ENCODE measurements around the gene SLC46A1. TPM values are rescaled to one million over a fixed set of nuclear protein-coding genes. Genes with fewer than 3 reads are reported as not detected.
A peak's percentile ranks its signal among the peaks of the same experiment; 100 is the strongest.

Gene SLC46A1
- total RNA-seq, 3 donors from 2014 or later, result 4.8 to 5.3 (median 4.9) TPM

DNA sequence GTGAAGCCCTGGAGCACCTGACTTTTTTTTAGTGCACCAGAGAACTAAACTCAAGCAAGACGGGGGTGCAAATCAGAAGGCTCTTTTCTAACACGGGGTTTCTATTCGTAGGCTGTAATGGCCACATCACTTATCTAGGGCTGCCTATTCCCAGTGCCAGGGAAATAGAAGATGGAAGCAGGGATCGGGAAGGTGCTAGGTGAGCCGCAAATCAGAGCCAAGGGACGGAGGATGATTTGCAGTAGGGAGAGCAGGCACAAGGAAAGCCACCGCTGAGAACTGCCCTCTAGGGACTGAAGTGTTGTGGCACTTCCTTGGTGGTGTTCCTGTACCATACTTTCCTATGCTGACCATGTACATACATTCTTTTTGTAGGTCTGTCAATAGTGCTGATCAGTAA, 7.8 kb upstream of the SLC46A1 start:
- no peak for ATAC-seq
- DNase-seq, result no peak
- no peak overlapping the region for H3K4me3 Mint-ChIP-seq
- H3K9me3 Mint-ChIP-seq, result no peaks in the 10 kb centered on the region
- no peaks in the 10 kb centered on the region for H3K36me3 Mint-ChIP-seq (ENCODE audit: insufficient read depth)
- H3K4me1 Mint-ChIP-seq (ENCODE audit: low read depth), result peaks cover 2% of the 10 kb centered on the region
- peaks cover 12% of the 10 kb centered on the region for H3K27me3 Mint-ChIP-seq (ENCODE audit: low read depth)

DNA sequence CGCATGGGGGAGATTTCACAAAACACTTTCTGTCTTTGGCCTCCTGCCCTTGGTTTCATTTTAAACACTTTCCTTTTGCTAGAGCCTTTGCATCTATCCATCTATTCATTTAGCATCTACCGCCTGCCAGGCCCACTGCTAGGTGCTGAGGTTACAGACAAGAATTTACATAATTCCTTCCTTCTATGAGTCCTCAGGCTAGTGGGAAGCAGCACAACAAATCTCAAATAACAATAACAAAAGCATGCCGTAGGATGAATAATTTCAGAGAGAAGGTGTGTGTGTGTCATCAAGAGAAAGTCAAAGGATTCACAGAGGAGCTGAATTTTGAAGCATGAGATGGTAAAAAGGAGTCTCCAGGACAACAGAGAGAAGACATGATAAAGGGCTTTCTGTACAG, 6.1 kb upstream of the SLC46A1 start:
- Mint-ChIP-seq H3K4me3 (no peak overlapping the region), H3K4me1 (ENCODE audit: low read depth) (peaks cover 2% of the 10 kb centered on the region), H3K36me3 (ENCODE audit: insufficient read depth) (no peaks in the 10 kb centered on the region), H3K9me3 (no peaks in the 10 kb centered on the region), H3K27me3 (ENCODE audit: low read depth) (peaks cover 21% of the 10 kb centered on the region)
- no peak for DNase-seq
- no peak for ATAC-seq

GRCh38 chr17:28407974-28408306, 1.9 kb upstream of the SLC46A1 start:
- H3K4me3 Mint-ChIP-seq, result no peak overlapping the region
- ATAC-seq (no peak), DNase-seq (no peak)
- H3K36me3 Mint-ChIP-seq (ENCODE audit: insufficient read depth), result no peaks in the 10 kb centered on the region
- peaks cover 16% of the 10 kb centered on the region for H3K27me3 Mint-ChIP-seq (ENCODE audit: low read depth)
- no peaks in the 10 kb centered on the region for H3K9me3 Mint-ChIP-seq
- peaks cover 4% of the 10 kb centered on the region for H3K4me1 Mint-ChIP-seq (ENCODE audit: low read depth)

DNA sequence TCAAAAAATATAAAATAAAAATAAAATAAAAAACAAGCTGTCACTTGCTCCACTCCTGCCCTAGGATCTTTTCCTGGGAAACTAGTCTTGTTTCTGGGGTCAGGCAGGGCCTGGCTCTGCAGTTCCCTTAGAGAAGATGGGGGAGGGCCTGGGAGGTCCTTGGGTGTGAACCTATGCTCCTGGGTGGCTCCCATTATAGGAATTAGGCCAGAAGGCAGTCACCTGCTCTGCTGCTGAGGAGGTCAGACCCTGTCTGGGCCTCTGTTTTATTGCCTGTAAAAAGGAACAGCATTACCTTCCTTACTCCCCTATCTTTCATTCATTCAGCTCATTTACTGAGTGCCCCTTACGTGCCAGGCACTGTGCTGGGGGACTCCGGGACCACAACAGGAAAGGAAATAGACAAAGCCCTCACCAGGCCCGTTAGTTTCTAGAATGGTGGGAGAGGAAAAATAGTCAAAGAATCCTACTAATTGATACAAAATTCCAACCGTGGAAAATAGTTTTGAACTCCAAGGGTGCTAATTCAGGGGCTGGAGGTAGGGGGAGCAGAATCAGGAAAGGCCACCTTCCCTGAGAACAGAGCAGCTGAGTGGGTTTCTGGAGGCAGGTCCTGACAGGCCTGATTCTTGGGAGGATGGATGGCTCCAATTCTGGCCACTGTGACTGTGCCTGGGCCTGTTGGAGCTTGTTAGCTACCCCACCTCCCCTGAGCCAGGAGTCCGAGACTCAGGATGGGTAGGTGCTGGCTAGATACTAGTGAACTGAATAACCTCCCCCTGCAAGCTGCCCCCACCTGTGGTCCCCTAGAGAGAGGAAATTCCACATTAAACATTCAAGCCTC, 1.3 kb upstream of the SLC46A1 start:
- Mint-ChIP-seq H3K36me3 (ENCODE audit: insufficient read depth) (no peaks in the 10 kb centered on the region), H3K4me3 (peak overlapping the region; percentile 35), H3K9me3 (no peaks in the 10 kb centered on the region), H3K27me3 (ENCODE audit: low read depth) (peaks cover 15% of the 10 kb centered on the region), H3K4me1 (ENCODE audit: low read depth) (peaks cover 4% of the 10 kb centered on the region)
- DNase-seq (no peak), ATAC-seq (no peak)

GRCh38 chr17:28406473-28406814, 432 bp upstream of the SLC46A1 start:
- DNase-seq (no peak), ATAC-seq (peak; percentile 6 to 9)
- H3K36me3 Mint-ChIP-seq (ENCODE audit: insufficient read depth), result no peaks in the 10 kb centered on the region
- peak overlapping the region; percentile 72 for H3K4me3 Mint-ChIP-seq
- H3K9me3 Mint-ChIP-seq, result no peaks in the 10 kb centered on the region
- H3K4me1 Mint-ChIP-seq (ENCODE audit: low read depth), result peaks cover 4% of the 10 kb centered on the region
- peaks cover 13% of the 10 kb centered on the region for H3K27me3 Mint-ChIP-seq (ENCODE audit: low read depth)

GRCh38 chr17:28404812-28405570, 1.0 kb downstream of the SLC46A1 start:
- peaks cover 4% of the 10 kb centered on the region for H3K4me1 Mint-ChIP-seq (ENCODE audit: low read depth)
- no peaks in the 10 kb centered on the region for H3K36me3 Mint-ChIP-seq (ENCODE audit: insufficient read depth)
- H3K9me3 Mint-ChIP-seq, result no peaks in the 10 kb centered on the region
- H3K27me3 Mint-ChIP-seq (ENCODE audit: low read depth), result peaks cover 9% of the 10 kb centered on the region
- ATAC-seq (no peak), DNase-seq (no peak)
- peak overlapping the region; percentile 81 for H3K4me3 Mint-ChIP-seq

GRCh38 chr17:28404461-28404811, 1.6 kb downstream of the SLC46A1 start:
- Mint-ChIP-seq H3K4me3 (peak overlapping the region; percentile 81), H3K36me3 (ENCODE audit: insufficient read depth) (no peaks in the 10 kb centered on the region), H3K9me3 (no peaks in the 10 kb centered on the region), H3K27me3 (ENCODE audit: low read depth) (peaks cover 9% of the 10 kb centered on the region), H3K4me1 (ENCODE audit: low read depth) (peaks cover 4% of the 10 kb centered on the region)
- DNase-seq, result no peak
- ATAC-seq, result no peak

DNA sequence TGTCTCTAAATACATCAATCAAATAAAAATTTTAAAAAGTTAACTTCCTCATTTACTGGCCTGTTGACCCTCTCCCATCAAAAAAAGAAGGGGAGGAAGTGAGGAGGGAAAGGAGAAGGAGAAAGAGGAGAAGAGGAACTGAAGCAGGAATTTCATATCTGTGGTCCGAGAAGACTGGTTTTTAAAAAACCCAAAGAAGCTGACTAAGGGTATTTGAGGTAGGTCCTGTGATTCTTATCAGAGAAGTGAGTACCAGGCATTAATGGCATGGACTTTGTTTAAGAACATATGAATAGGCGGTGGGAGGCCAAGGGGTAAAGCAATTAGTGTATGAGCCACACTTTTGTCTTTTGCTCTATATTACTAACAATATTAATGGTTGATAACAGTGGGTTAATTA, 2.0 kb downstream of the SLC46A1 start:
- Mint-ChIP-seq H3K9me3 (no peaks in the 10 kb centered on the region), H3K4me1 (ENCODE audit: low read depth) (peaks cover 4% of the 10 kb centered on the region), H3K36me3 (ENCODE audit: insufficient read depth) (no peaks in the 10 kb centered on the region), H3K27me3 (ENCODE audit: low read depth) (peaks cover 9% of the 10 kb centered on the region), H3K4me3 (no peak overlapping the region)
- no peak for DNase-seq
- no peak for ATAC-seq

- peaks cover 1% of the 10 kb centered on the region for H3K27me3 Mint-ChIP-seq (ENCODE audit: low read depth)
- H3K4me3 Mint-ChIP-seq, result no peak overlapping the region
- H3K36me3 Mint-ChIP-seq (ENCODE audit: insufficient read depth), result peaks cover 4% of the 10 kb centered on the region
- peaks cover 4% of the 10 kb centered on the region for H3K4me1 Mint-ChIP-seq (ENCODE audit: low read depth)
- ATAC-seq (no peak), DNase-seq (no peak)
- H3K9me3 Mint-ChIP-seq, result no peaks in the 10 kb centered on the region
Measured at GRCh38 chr17:28402844-28403243, 3.2 kb downstream of the SLC46A1 start.

DNA sequence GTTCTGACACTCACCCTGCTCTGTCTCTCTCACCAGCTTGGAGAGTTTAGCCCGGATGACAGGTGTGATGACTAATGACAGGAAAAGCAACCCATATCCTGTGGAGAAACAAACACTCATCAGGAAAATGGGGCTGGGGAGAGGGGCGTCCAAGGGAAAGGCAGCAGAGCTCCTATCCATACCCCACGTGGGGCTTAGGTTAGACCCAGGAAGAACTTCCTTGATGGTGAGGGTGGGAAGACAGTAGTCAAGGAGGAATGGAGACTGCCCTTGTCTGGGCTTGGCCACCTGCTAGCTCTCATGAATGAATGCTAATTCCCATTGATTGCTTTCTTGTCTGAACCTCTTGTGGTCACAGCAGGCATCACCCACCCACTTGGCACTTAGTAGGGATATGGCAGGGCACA, 3.8 kb downstream of the SLC46A1 start:
- ATAC-seq (no peak), DNase-seq (no peak)
- no peaks in the 10 kb centered on the region for H3K27me3 Mint-ChIP-seq (ENCODE audit: low read depth)
- no peaks in the 10 kb centered on the region for H3K9me3 Mint-ChIP-seq
- H3K4me1 Mint-ChIP-seq (ENCODE audit: low read depth), result peaks cover 4% of the 10 kb centered on the region
- peaks cover 6% of the 10 kb centered on the region for H3K36me3 Mint-ChIP-seq (ENCODE audit: insufficient read depth)
- H3K4me3 Mint-ChIP-seq, result no peak overlapping the region

- Mint-ChIP-seq H3K4me3 (no peak overlapping the region), H3K36me3 (ENCODE audit: insufficient read depth) (peaks cover 6% of the 10 kb centered on the region), H3K27me3 (ENCODE audit: low read depth) (no peaks in the 10 kb centered on the region), H3K4me1 (ENCODE audit: low read depth) (no peaks in the 10 kb centered on the region), H3K9me3 (no peaks in the 10 kb centered on the region)
- ATAC-seq (no peak), DNase-seq (no peak)
Measured at GRCh38 chr17:28399808-28400207, 6.2 kb downstream of the SLC46A1 start.

- ATAC-seq (no peak), DNase-seq (no peak)
- H3K27me3 Mint-ChIP-seq (ENCODE audit: low read depth), result no peaks in the 10 kb centered on the region
- no peaks in the 10 kb centered on the region for H3K4me1 Mint-ChIP-seq (ENCODE audit: low read depth)
- H3K9me3 Mint-ChIP-seq, result no peaks in the 10 kb centered on the region
- H3K36me3 Mint-ChIP-seq (ENCODE audit: insufficient read depth), result peaks cover 13% of the 10 kb centered on the region
- no peak overlapping the region for H3K4me3 Mint-ChIP-seq
Measured at GRCh38 chr17:28398280-28398981, 7.6 kb downstream of the SLC46A1 start.

DNA sequence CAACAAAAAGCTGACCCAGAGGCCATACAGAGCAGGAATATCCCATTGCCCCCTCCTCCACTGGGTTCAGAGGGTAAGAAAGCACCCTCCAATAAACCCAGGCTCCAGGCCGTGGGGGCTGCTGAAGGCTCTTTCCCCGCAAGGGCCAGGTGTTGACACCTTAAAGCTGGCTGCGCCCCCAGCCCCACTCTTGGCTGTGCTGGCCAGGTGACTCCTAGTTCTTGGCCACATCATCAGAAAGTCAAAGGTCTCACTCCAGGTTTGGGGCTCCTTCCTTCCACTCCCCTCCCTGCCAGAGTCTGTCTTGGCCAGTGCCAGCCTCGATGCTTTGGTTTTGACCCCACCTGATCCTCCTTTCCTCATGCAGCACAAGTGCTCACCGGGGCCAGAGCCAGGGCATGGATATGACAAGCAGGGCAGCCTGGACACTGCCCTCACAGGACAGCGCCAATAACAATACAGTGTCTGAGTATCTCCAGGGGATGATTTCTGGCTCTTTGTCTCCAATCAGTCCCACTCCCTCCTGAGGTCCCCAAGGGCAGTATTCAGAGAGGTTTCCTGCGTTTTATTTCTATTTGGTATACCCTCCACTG, 8.2 kb downstream of the SLC46A1 start:
- no peak for DNase-seq
- H3K27me3 Mint-ChIP-seq (ENCODE audit: low read depth), result no peaks in the 10 kb centered on the region
- H3K9me3 Mint-ChIP-seq, result no peaks in the 10 kb centered on the region
- no peaks in the 10 kb centered on the region for H3K4me1 Mint-ChIP-seq (ENCODE audit: low read depth)
- H3K4me3 Mint-ChIP-seq, result no peak overlapping the region
- no peak for ATAC-seq
- peaks cover 13% of the 10 kb centered on the region for H3K36me3 Mint-ChIP-seq (ENCODE audit: insufficient read depth)

GRCh38 chr17:28397275-28397674, 8.7 kb downstream of the SLC46A1 start:
- ATAC-seq (no peak), DNase-seq (no peak)
- H3K36me3 Mint-ChIP-seq (ENCODE audit: insufficient read depth), result peaks cover 13% of the 10 kb centered on the region
- no peaks in the 10 kb centered on the region for H3K4me1 Mint-ChIP-seq (ENCODE audit: low read depth)
- H3K27me3 Mint-ChIP-seq (ENCODE audit: low read depth), result no peaks in the 10 kb centered on the region
- no peaks in the 10 kb centered on the region for H3K9me3 Mint-ChIP-seq
- H3K4me3 Mint-ChIP-seq, result no peak overlapping the region

All from activated T-cell treated with anti-CD3 and anti-CD28 coated beads, Interleukin-2, amount 50 U/mL, for 4 hours (primary cell).